ENCODE data around the gene ATRN.

DNA sequence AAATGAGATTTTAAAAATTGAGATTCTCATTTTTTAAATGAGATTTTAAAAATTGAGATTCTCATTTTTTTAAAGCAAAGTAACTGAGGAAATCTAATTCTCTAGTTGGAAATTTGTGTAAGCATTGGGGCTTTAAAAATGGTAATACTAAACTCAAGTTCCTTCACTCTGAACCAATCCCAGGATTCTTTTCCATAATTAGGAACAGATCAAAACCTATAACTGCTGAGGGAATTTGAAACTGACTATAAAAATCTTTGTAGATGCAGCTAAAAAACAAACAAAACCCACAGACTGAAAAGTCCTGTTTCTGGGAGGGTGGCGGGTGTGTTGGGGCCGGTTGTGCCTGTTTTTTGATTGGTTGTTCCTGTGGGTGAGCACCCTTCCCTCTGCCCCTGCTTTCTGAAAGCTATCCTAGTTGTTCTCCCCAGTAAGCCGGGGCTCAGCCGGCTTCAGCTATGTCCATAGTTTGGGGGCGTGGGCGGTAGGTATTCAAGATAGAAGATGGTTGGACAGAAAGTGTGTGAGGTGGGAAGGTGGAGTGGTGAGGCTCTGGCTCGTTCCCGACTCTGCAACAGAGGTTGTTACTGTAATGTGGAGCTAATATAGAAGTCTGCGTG is 143.1 kb downstream of the ATRN start:
- TF ChIP-seq, protein P1, sequence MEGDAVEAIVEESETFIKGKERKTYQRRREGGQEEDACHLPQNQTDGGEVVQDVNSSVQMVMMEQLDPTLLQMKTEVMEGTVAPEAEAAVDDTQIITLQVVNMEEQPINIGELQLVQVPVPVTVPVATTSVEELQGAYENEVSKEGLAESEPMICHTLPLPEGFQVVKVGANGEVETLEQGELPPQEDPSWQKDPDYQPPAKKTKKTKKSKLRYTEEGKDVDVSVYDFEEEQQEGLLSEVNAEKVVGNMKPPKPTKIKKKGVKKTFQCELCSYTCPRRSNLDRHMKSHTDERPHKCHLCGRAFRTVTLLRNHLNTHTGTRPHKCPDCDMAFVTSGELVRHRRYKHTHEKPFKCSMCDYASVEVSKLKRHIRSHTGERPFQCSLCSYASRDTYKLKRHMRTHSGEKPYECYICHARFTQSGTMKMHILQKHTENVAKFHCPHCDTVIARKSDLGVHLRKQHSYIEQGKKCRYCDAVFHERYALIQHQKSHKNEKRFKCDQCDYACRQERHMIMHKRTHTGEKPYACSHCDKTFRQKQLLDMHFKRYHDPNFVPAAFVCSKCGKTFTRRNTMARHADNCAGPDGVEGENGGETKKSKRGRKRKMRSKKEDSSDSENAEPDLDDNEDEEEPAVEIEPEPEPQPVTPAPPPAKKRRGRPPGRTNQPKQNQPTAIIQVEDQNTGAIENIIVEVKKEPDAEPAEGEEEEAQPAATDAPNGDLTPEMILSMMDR (IDR thresholded peaks at IDR 0.05; ENCODE audit: poor library complexity) = no peak
- TF ChIP-seq EZH2phosphoT487 (IDR thresholded peaks at IDR 0.05; ENCODE audit: low read depth, severe bottlenecking, unreplicated experiment) = no peak
- no peak for TF ChIP-seq EZH2 (IDR thresholded peaks at IDR 0.05; ENCODE audit: borderline replicate concordance)

Data from hepatocyte (in vitro differentiated cells).